SK-N-MC (cell line): ENCODE measurements around the gene RPS14.

ENCODE experiments used
- EZH2 ChIP-seq: fragments of 200-600 bp; sonication (generic); IDR thresholded peaks from one replicate; pipeline ENCODE4 v1.6.1; 2017; ENCODE audit warnings: antibody characterized with exemption
- FOXP2 ChIP-seq: optimal IDR thresholded peaks from 2 replicates; pipeline ENCODE3; 2011; ENCODE audit warnings: mild to moderate bottlenecking, moderate library complexity; ENCODE audit not compliant: insufficient read depth; ENCODE audit errors: extremely low read length, control extremely low read depth

DNA sequence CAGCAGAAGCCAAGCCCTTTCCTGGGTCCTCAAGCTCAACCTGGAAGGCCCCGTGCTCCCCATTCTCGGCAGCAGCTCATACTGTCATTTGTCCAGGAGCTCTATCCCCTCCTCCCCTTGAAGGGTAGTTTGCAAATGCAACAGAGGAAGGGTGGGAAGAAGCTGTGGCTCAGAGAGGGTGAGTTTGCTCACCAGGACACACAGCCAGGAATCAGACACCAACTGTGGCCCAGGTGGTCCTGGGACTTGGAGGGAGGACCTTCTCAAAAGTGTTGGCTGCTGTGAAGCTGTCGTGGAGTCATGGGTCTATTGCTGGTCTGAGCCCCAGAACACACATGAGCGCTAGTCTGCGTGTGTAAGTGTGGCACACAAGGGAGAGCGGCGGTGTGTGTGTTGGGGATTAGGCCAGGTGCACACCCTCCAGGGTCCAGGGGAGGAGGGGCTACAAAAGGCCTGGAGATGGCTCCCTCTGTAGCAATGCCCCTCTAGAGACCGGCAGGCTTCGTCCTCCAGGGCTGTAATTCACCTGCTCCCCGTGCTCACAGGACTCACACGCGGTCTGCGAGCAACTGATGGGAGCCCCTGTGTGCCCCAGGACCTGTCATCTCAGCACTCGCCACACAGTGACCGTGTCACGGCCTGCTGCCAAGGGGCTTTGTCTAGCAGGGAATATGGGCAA, 8.2 kb upstream of the RPS14 start:
- TF ChIP-seq EZH2 (no peak), FOXP2 (no peak)
